WTC11 (cell line): ENCODE measurements around the gene ABCG8. TPM values are rescaled to one million over a fixed set of nuclear protein-coding genes. Genes with fewer than 3 reads are reported as not detected.

ENCODE experiments used
- ATAC-seq: fragments of 200-7000 bp; cut with Tn5 transposase; 2 replicates; pipeline ENCODE4 v1.10.0; 2021; ENCODE audit warnings: mild to moderate bottlenecking, moderate library complexity
- CTCF ChIA-PET: fragments of 300-600 bp; sonication (Branson Sonifier 250); formaldehyde crosslinking; loops from one replicate; lab custom pipeline; 2021; ENCODE audit warnings: antibody characterized with exemption; lab: Charles Lee
- POLR2A ChIA-PET: fragments of 350-600 bp; sonication (Branson Sonifier 250); formaldehyde crosslinking; loops from one replicate; lab custom pipeline; 2021; ENCODE audit warnings: antibody characterized with exemption; lab: Charles Lee
- DNase-seq: peaks from one replicate; pipeline ENCODE4 v3.0.0; 2021; ENCODE audit warnings: low spot score
- H3K27ac Mint-ChIP-seq: 2 replicates; pipeline ENCODE4 v1.8.0; 2021; ENCODE audit warnings: mixed read lengths
- H3K27me3 Mint-ChIP-seq: 2 replicates; pipeline ENCODE4 v1.8.0; 2021; ENCODE audit warnings: low read depth, mild to moderate bottlenecking, moderate library complexity, mixed read lengths
- H3K36me3 Mint-ChIP-seq: 2 replicates; pipeline ENCODE4 v1.8.0; 2021; ENCODE audit warnings: mixed read lengths
- H3K4me1 Mint-ChIP-seq: 2 replicates; pipeline ENCODE4 v1.8.0; 2022; ENCODE audit warnings: mixed read lengths
- H3K4me3 Mint-ChIP-seq: 2 replicates; pipeline ENCODE4 v1.8.0; 2021; ENCODE audit warnings: mild to moderate bottlenecking, moderate library complexity, mixed read lengths
- H3K9me3 Mint-ChIP-seq: 2 replicates; pipeline ENCODE4 v1.8.0; 2021; ENCODE audit warnings: mixed read lengths
- ATF1 ChIP-seq: sonication (generic); formaldehyde crosslinking; IDR thresholded peaks from 2 replicates; pipeline ENCODE4 v1.8.1; 2023; ENCODE audit warnings: mild to moderate bottlenecking, moderate library complexity, missing genetic modification reagents
- GRHL2 ChIP-seq: fragments of 250-450 bp; sonication (Bioruptor Pico); IDR thresholded peaks from 2 replicates; pipeline ENCODE4 v1.8.0; 2022; ENCODE audit warnings: mild to moderate bottlenecking, moderate library complexity; ENCODE audit not compliant: insufficient replicate concordance, severe bottlenecking
- NR1H2 ChIP-seq: sonication (generic); formaldehyde crosslinking; IDR thresholded peaks from 2 replicates; pipeline ENCODE4 v1.9.0; 2021; ENCODE audit warnings: mild to moderate bottlenecking, moderate library complexity, missing genetic modification reagents
- ZNF138 ChIP-seq: sonication (generic); formaldehyde crosslinking; conservative IDR thresholded peaks from 2 replicates; pipeline ENCODE4 v1.8.1; 2022; ENCODE audit warnings: mild to moderate bottlenecking, moderate library complexity, missing genetic modification reagents
- total RNA-seq: library from RNA; stranded (reverse); gene quantifications from 3 replicates; pipeline ENCODE4 v1.2.3, GENCODE V29; 2021
- TF ChIP-seq, protein P1 (sequence below): sonication (generic); formaldehyde crosslinking; IDR thresholded peaks from 2 replicates; pipeline ENCODE4 v1.8.1; 2023; ENCODE audit warnings: mild to moderate bottlenecking, moderate library complexity, missing genetic modification reagents

ABCG8 gene
- total RNA-seq, 1 experiment from 2014 or later, result not detected

DNA sequence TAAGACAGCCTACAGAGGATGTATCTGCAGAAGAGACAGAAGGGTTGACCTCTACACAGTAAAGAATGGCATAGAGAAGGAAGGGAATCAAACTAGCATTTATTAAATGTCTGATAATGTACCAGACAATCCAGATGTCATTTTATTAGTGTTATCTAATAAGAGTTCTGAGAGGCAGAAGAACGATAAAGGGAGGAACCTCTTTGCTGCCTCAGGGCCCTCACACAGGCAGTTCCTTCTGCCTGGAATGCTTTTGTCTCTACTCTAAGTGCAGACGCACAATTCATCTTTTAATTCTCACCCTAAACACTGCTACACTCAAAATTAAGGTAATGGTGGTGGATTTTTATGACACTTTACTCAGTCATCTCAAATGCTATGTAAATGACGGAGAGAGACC lies 92.5 kb downstream of the ABCG8 start:
- DNase-seq (no peak), ATAC-seq (no peak)
- peaks cover 53% of the 10 kb centered on the region for H3K36me3 Mint-ChIP-seq
- no peak overlapping the region for H3K4me3 Mint-ChIP-seq
- no peak overlapping the region for H3K27ac Mint-ChIP-seq
- H3K9me3 Mint-ChIP-seq, result no peaks in the 10 kb centered on the region
- ChIA-PET CTCF (no interaction called here), POLR2A (interaction anchor here (0.5 to 1.2 kb wide), 2 partner anchors 10 to 45 kb away, joined by 3 to 4 read pairs; no protein-coding TSS in a partner anchor)
- TF ChIP-seq ATF1 (CRISPR knock-in tag) (no peak), GRHL2 (CRISPR knock-in tag) (no peak), ZNF138 (no peak), NR1H2 (CRISPR knock-in tag) (no peak)
- TF ChIP-seq, protein P1, sequence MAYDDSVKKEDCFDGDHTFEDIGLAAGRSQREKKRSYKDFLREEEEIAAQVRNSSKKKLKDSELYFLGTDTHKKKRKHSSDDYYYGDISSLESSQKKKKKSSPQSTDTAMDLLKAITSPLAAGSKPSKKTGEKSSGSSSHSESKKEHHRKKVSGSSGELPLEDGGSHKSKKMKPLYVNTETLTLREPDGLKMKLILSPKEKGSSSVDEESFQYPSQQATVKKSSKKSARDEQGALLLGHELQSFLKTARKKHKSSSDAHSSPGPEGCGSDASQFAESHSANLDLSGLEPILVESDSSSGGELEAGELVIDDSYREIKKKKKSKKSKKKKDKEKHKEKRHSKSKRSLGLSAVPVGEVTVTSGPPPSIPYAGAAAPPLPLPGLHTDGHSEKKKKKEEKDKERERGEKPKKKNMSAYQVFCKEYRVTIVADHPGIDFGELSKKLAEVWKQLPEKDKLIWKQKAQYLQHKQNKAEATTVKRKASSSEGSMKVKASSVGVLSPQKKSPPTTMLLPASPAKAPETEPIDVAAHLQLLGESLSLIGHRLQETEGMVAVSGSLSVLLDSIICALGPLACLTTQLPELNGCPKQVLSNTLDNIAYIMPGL (CRISPR knock-in tag), result no peak
- H3K4me1 Mint-ChIP-seq, result peaks cover under 1% of the 10 kb centered on the region
- no peaks in the 10 kb centered on the region for H3K27me3 Mint-ChIP-seq

Other genes starting within 250 kb of the ABCG8 start
- gene THADA, start 242.9 kb upstream of the ABCG8 start, total RNA-seq, result 20.6 to 27.5 TPM (median 21.7 TPM) in 3 replicates
- 5.8 to 7.1 TPM (median 7.0 TPM) in 3 replicates for gene PLEKHH2, start 201.7 kb upstream of the ABCG8 start, total RNA-seq
- gene C1GALT1C1L, start 162.5 kb upstream of the ABCG8 start, total RNA-seq, result 0.16 to 0.46 TPM (median 0.44 TPM) in 3 replicates
- gene DYNC2LI1, start 64.9 kb upstream of the ABCG8 start, total RNA-seq, result 7.0 to 7.1 TPM (median 7.1 TPM) in 3 replicates
- gene ABCG5, start 132 bp upstream of the ABCG8 start, total RNA-seq, result not detected in 3 replicates
- 220 to 253 TPM (median 228 TPM) in 3 replicates for gene LRPPRC, start 157.0 kb downstream of the ABCG8 start, total RNA-seq